Small intestine (tissue), 7 donors: Measurements from ENCODE around the gene ACOX1. TPM values are rescaled to one million over a fixed set of nuclear protein-coding genes. Genes with fewer than 3 reads are reported as not detected.
"Not testable (repeated sequence)": the region's sequence is repeated elsewhere in the genome, so short reads cannot be mapped to it uniquely, and the experiment has no call there.

Experiments
- DNase-seq, 2 donors: peaks; one replicate each; pipeline versions ENCODE4 v3.0.0 to v3.0.0-alpha.2; 2013
- FAIRE-seq: peaks from 2 replicates; lab custom pipeline; 2012; peaks lifted over from hg19 to GRCh38; lab: Jason Lieb, UNC
- H3K27ac ChIP-seq, 3 donors: one replicate each; pipeline ENCODE4 v1.5.1; 2013; ENCODE audit warnings: low read length in 2 of 3, mild to moderate bottlenecking in 2 of 3, control low read depth in 1 of 3, inconsistent platforms in 1 of 3, low read depth in 1 of 3, moderate library complexity in 1 of 3
- H3K27me3 ChIP-seq, 3 donors: one replicate each; pipeline ENCODE4 v1.6.1; 2013; ENCODE audit warnings: low read length in 3 of 3, inconsistent platforms in 1 of 3; ENCODE audit not compliant: control insufficient read depth in 3 of 3, insufficient read depth in 3 of 3
- H3K36me3 ChIP-seq, 3 donors: one replicate each; pipeline ENCODE4 v1.6.1; 2013; ENCODE audit warnings: low read length in 3 of 3, inconsistent platforms in 1 of 3, low read depth in 1 of 3, mild to moderate bottlenecking in 1 of 3, moderate library complexity in 1 of 3; ENCODE audit not compliant: control insufficient read depth in 3 of 3, insufficient read depth in 2 of 3
- H3K4me1 ChIP-seq, 3 donors: one replicate each; pipeline ENCODE4 v1.6.1; 2013; ENCODE audit warnings: low read length in 2 of 3, inconsistent platforms in 1 of 3, low read depth in 1 of 3, mild to moderate bottlenecking in 1 of 3, moderate library complexity in 1 of 3; ENCODE audit not compliant: control insufficient read depth in 3 of 3, insufficient read depth in 2 of 3
- H3K4me3 ChIP-seq, 3 donors: one replicate each; pipeline ENCODE4 v1.5.1; 2013; ENCODE audit warnings: low read length in 3 of 3, control low read depth in 1 of 3, inconsistent platforms in 1 of 3, low read depth in 1 of 3, mild to moderate bottlenecking in 1 of 3, moderate library complexity in 1 of 3
- H3K9me3 ChIP-seq, 2 donors: one replicate each; pipeline ENCODE4 v1.6.1; 2013; ENCODE audit warnings: low read depth in 1 of 2, low read length in 1 of 2; ENCODE audit not compliant: control insufficient read depth in 2 of 2, insufficient read depth in 1 of 2
- WGBS, 3 donors: extraction: QIAGEN DNeasy Blood & Tissue Kit; methylation state at CpG; one replicate each; pipeline ENCODE4 v1.1.7; 2013; 5-methylcytosine and 5-hydroxymethylcytosine counted together
- polyA plus RNA-seq, 4 donors: library from polyadenylated mRNA; stranded (reverse) in 3 of 4; unstranded in 1 of 4; fragments of 200-250 nt in 3 of 4; fragments of 120-200 nt in 1 of 4; gene quantifications; one replicate each; pipeline versions ENCODE4 v1.2.1 to v1.2.3, GENCODE V29; 2013
- donor health status: healthy with polysubstance abuse.
- donor health status: control.
- donor health status: control.
- donor health status: Bipolar disorder and iron deficiency.
- donor health status: healthy.

ACOX1 gene
- polyA plus RNA-seq, 4 donors = 20.6 to 111 (median 62.5) TPM

GRCh38 chr17:75970626-75971025 is 8.3 kb downstream of the ACOX1 start:
- H3K4me3 ChIP-seq = no peak overlapping the region
- H3K36me3 ChIP-seq = peaks cover 0 to 67% (median 15%) of the 10 kb centered on the region in 3 donors
- 84 to 85% (median 85%) methylated on average over 7 of the region's 7 CpGs for WGBS, 3 donors
- DNase-seq = no peak
- peak overlapping the region in 2 of 3 donors; percentile 25 to 52 for H3K27ac ChIP-seq
- H3K27me3 ChIP-seq = no peaks in the 10 kb centered on the region
- H3K9me3 ChIP-seq = no peaks in the 10 kb centered on the region
- no peak for FAIRE-seq
- peaks cover 2 to 13% (median 3%) of the 10 kb centered on the region in 3 donors for H3K4me1 ChIP-seq

GRCh38 chr17:75970011-75970523 is 8.9 kb downstream of the ACOX1 start:
- Histone ChIP-seq H3K27me3 (no peaks in the 10 kb centered on the region), H3K36me3 (peaks cover 0 to 65% (median 15%) of the 10 kb centered on the region in 3 donors), H3K27ac (peak overlapping the region in 2 of 3 donors; percentile 25 to 52), H3K9me3 (no peaks in the 10 kb centered on the region), H3K4me1 (peaks cover 2 to 8% (median 3%) of the 10 kb centered on the region in 3 donors), H3K4me3 (no peak overlapping the region)
- 43 to 52% (median 45%) methylated on average over 4 of the region's 4 CpGs for WGBS, 3 donors
- DNase-seq (no peak), FAIRE-seq (no peak)

- H3K9me3 ChIP-seq, H3K4me1 ChIP-seq, H3K4me3 ChIP-seq, FAIRE-seq, H3K27me3 ChIP-seq, H3K27ac ChIP-seq, DNase-seq: not testable (repeated sequence)
- peaks cover 0 to 60% (median 17%) of the 10 kb centered on the region in 3 donors for H3K36me3 ChIP-seq
- WGBS, 3 donors = 91 to 96% (median 94%) methylated on average over 10 of the region's 10 CpGs
Observed at GRCh38 chr17:75969044-75969443, 9.9 kb downstream of the ACOX1 start.

GRCh38 chr17:75965468-75965867 is 13.5 kb downstream of the ACOX1 start:
- DNase-seq (no peak), FAIRE-seq (no peak)
- H3K27me3 ChIP-seq = no peaks in the 10 kb centered on the region
- 95 to 96% (median 96%) methylated on average over 6 of the region's 6 CpGs for WGBS, 3 donors
- peaks cover 0 to 6% (median 2%) of the 10 kb centered on the region in 3 donors for H3K4me1 ChIP-seq
- H3K9me3 ChIP-seq = no peaks in the 10 kb centered on the region
- H3K36me3 ChIP-seq = peaks cover 0 to 56% (median 10%) of the 10 kb centered on the region in 3 donors
- H3K4me3 ChIP-seq = no peak overlapping the region
- H3K27ac ChIP-seq = no peak overlapping the region

- Histone ChIP-seq H3K27ac (peak overlapping the region in 1 of 3 donors; percentile 68), H3K36me3 (peaks cover 4 to 38% (median 14%) of the 10 kb centered on the region in 3 donors), H3K4me3 (no peak overlapping the region), H3K27me3 (no peaks in the 10 kb centered on the region), H3K9me3 (no peaks in the 10 kb centered on the region), H3K4me1 (peaks cover 0 to 16% (median 5%) of the 10 kb centered on the region in 3 donors)
- FAIRE-seq (no peak), DNase-seq (no peak)
- WGBS, 3 donors = 70 to 90% (median 79%) methylated on average over 11 of the region's 11 CpGs
Observed at GRCh38 chr17:75959839-75960511, 19.0 kb downstream of the ACOX1 start.

- H3K36me3 ChIP-seq = peaks cover 4 to 45% (median 13%) of the 10 kb centered on the region in 3 donors
- no peak for FAIRE-seq
- peak; percentile 71 to 90 for DNase-seq
- peak overlapping the region; percentile 14 to 68 (median 32) for H3K27ac ChIP-seq
- no peaks in the 10 kb centered on the region for H3K27me3 ChIP-seq
- H3K4me1 ChIP-seq = peaks cover 0 to 16% (median 5%) of the 10 kb centered on the region in 3 donors
- no peaks in the 10 kb centered on the region for H3K9me3 ChIP-seq
- WGBS, 3 donors = 15 to 49% (median 32%) methylated on average over 8 of the region's 8 CpGs
- H3K4me3 ChIP-seq = peak overlapping the region in 1 of 3 donors; percentile 0
Observed at GRCh38 chr17:75959051-75959838, 19.7 kb downstream of the ACOX1 start.

- H3K4me1 ChIP-seq = no peaks in the 10 kb centered on the region
- H3K36me3 ChIP-seq = peaks cover 12 to 79% (median 45%) of the 10 kb centered on the region in 3 donors
- no peak overlapping the region for H3K27ac ChIP-seq
- FAIRE-seq (no peak), DNase-seq (no peak)
- no peak overlapping the region for H3K4me3 ChIP-seq
- H3K27me3 ChIP-seq = no peaks in the 10 kb centered on the region
- WGBS, 3 donors = 75 to 90% (median 84%) methylated on average over 8 of the region's 8 CpGs
- H3K9me3 ChIP-seq = no peaks in the 10 kb centered on the region
Observed at GRCh38 chr17:75950855-75951554, 28.0 kb downstream of the ACOX1 start.

- Histone ChIP-seq H3K27me3 (no peaks in the 10 kb centered on the region), H3K4me1 (no peaks in the 10 kb centered on the region), H3K4me3 (no peak overlapping the region), H3K36me3 (peaks cover 12 to 78% (median 46%) of the 10 kb centered on the region in 3 donors), H3K27ac (no peak overlapping the region), H3K9me3 (no peaks in the 10 kb centered on the region)
- WGBS, 3 donors = 89 to 93% (median 91%) methylated on average over 6 of the region's 6 CpGs
- no peak for DNase-seq
- FAIRE-seq = no peak
Observed at GRCh38 chr17:75950421-75950820, 28.5 kb downstream of the ACOX1 start.
